SHP77 (cell line): ENCODE results near the gene TSPYL2.

Experiments
- DNase-seq, 2 experiments: peaks; one replicate each; lab custom pipeline; 2025; lab: John Stamatoyannopoulos, UW

TSPYL2 gene

DNA sequence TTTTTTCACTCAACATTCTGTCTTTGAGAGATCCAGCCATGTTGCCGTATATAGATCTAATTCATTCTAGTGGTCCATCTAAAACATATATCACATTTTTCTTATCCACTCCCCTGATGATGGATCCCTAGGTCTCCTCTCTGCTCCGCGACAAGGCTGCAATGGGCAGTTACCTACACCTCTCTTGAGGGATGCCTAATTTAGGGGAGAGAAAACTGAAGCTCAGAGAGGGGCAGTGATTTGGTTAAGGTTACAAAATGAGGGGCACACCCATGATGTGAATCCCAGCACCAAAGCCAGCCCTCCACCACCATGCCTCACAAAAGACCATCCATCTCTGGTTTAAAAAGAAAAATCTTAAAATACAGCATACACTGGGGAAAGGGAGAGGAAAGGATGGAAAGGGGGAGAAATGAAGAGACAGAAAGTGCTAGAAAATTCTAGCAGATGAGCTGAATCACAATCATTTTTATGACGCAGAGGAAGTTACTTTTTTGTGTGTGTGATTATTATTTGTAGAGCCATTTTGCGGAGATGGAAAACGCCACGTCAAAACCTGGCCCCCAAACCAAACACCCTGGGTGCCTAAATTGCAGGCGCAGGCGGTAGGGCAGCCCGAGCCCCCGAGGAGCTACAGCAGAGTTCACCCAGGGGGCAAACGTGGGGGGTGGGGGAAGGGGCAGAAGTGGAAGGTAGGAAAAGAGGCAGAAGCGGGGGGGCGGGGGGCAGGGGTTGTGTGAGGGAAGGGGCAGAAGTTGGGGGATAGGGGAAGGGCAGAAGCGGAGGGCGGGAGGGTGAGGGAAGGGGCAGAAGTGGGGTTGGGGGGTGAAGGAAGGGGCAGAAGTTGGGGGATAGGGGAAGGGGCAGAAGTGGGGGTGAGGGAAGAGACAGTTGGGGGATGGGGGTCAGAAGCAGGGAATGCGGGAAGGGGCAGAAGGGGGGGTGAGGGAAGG is 1.3 kb upstream of the TSPYL2 start:
- DNase-seq: no peak

DNA sequence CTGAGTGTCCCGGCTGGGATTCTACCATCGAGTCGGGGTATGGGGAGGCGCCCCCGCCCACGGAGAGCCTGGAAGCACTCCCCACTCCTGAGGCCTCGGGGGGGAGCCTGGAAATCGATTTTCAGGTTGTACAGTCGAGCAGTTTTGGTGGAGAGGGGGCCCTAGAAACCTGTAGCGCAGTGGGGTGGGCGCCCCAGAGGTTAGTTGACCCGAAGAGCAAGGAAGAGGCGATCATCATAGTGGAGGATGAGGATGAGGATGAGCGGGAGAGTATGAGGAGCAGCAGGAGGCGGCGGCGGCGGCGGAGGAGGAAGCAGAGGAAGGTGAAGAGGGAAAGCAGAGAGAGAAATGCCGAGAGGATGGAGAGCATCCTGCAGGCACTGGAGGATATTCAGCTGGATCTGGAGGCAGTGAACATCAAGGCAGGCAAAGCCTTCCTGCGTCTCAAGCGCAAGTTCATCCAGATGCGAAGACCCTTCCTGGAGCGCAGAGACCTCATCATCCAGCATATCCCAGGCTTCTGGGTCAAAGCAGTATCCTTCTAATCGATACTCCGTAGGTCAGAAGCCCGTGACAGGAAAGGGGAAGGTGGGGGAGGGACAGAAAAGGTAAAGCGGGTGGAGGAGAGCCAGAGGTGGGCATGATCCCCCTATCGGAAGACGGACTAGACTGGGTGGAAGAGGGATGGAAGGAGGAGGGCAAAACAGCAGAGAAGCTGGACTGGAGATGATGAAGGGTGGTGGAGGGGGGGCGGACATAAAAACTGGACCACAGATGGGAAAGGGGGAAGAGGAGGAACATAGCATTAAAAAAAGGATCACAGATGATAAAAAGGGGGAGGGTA is 828 bp downstream of the TSPYL2 start:
- DNase-seq: no peak

GRCh38 chrX:53084043-53084570 is 1.9 kb downstream of the TSPYL2 start:
- no peak for DNase-seq

DNA sequence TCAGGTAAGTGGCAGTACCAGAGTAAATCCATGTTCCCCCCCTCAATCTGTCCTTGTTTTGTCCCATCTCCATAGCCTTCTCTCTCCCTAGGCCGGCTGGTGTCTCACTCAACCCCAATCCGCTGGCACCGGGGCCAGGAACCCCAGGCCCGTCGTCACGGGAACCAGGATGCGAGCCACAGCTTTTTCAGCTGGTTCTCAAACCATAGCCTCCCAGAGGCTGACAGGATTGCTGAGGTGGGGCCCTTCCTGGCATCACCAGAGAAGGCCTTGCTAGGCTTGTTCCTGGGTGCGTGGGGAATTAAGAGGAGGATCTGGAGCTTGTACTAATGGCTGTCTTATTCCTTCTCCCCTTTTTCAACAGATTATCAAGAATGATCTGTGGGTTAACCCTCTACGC is 2.7 kb downstream of the TSPYL2 start:
- no peak for DNase-seq

- DNase-seq: no peak
These were observed 3.6 kb downstream of the TSPYL2 start for GRCh38 chrX:53085661-53086229.

DNA sequence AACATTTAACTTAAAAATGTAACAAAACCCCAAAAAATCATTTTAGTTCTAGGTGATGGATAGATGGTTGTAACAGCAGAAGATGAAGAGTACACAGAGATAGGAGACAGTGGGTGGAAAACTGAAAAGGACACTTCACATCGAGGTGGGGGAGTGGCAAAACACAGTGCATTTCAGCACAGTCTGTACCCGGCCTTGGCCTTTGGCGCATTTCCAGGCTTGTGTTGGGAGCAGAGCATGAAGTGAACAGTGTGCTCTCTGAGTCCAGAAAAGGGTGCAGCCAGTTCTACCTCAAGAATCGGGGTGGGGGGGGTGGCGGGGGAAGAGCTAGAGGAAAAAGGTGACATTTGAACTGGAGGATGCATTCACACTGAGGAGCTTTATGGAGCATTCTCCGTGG is 4.3 kb downstream of the TSPYL2 start:
- peak in 1 of 2 experiments; percentile 21 for DNase-seq

GRCh38 chrX:53087388-53087831 is 5.2 kb downstream of the TSPYL2 start:
- DNase-seq: peak in 1 of 2 experiments; percentile 33

GRCh38 chrX:53088136-53088974 is 6.2 kb downstream of the TSPYL2 start:
- peak; percentile 95 to 98 for DNase-seq

- DNase-seq: peak; percentile 76 to 83
These were observed 7.2 kb downstream of the TSPYL2 start for GRCh38 chrX:53089224-53089842.

- no peak for DNase-seq
These were observed 7.8 kb downstream of the TSPYL2 start for GRCh38 chrX:53089925-53090324.

DNA sequence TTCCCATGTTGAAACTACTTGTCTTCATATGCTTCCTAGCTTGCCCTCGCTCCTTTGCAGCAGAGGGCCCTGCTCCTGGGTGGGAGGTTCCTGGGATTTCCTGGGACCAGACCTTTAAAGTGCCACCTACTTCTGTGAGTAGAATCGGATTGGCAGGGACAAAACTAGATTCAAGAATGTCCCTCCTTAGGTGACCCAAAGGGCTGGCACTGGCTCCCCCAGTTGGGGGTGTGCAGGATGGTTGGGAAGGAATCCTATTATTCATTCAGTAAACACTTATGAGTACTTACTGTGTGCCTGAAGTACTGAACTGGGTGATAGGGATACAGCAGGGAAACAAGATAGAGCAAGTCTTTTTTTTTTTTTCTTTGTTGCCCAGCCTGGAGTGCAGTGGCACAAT is 9.2 kb downstream of the TSPYL2 start:
- no peak for DNase-seq

DNA sequence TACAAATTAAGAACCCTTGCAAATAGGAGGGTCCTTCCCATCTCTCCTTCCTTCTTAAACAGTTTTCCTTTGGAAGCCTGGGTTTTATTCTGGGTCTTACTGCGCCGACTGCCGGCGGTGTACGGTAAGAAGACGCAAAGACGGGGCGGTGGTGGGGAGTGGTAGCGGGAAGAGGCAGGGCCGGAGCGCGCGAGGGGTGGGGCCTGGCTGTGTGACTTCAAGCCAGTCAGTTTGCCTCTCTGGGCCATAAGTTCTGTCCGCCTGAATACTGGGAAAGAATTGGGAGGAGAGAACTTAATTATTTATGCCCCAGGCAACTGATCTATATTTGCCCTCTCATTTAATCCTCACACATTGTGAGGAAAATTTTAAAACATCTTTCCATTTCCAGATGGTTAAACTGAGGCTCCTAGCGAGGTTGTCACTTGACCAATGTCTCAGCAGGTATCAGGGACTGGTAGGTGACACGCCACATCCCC is 11.0 kb downstream of the TSPYL2 start:
- DNase-seq: peak; percentile 92 to 94

- peak; percentile 100 for DNase-seq
These were observed 11.8 kb downstream of the TSPYL2 start, which contains the start of gene KANTR for GRCh38 chrX:53093748-53094581. TSS of gene KANTR (plus strand) at chrX:53094142. CDS start at chrX:53124273, 30,131 bp downstream.

GRCh38 chrX:53094582-53094905 is 12.4 kb downstream of the TSPYL2 start:
- DNase-seq: no peak

DNA sequence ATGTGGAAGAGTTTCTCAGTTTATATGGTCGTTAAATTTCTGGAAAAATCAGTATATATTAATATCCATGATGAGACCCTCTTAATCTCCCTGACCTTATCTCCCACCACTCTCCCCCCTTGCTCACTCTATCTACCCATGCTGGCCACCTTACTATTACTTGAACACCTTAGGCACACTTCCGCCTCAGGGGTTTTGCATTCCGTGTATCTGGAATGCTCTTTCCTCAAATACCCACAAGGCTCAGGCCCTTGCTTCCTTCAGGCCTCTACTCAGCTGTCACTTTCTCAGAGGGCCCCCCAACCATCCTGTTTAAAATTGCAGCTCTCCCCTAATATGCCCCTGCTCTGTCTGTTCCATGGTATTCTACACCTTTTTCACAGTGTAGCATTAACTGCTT is 13.6 kb downstream of the TSPYL2 start:
- DNase-seq: no peak

DNA sequence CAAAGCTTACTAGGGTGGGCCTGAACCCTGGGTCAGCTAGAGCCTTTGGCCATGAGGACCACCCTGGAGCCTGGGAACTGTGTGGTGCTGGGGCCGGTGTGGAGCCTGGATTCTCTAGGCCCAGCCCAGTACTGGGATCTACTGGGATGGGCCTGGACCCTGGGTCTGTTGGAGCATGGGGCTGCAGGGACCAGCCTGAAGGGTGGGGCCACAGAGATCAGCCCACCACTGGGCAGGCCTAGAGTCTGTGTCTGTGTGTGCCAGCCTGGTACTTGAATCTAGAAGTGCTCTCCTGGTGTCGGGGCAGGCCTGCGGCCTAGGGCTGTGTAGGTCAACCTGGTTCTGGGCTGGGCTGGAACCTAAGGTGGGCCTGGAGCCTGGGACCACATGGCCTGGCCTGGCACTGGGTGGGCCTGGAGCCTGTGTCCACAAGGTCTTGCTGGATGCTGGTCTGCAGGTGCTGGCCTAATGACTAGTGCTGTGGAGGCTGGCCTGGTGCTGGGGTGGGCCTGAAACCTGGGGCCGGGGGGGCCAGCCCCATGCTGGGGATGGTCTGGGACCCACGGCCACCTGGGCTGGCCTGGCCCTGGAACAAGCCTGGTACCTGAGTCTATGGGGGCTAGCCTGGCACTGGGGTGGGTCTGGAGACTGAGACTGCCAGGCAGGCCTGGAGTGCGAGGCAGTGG is 32.8 kb downstream of the TSPYL2 start:
- DNase-seq: no peak

DNA sequence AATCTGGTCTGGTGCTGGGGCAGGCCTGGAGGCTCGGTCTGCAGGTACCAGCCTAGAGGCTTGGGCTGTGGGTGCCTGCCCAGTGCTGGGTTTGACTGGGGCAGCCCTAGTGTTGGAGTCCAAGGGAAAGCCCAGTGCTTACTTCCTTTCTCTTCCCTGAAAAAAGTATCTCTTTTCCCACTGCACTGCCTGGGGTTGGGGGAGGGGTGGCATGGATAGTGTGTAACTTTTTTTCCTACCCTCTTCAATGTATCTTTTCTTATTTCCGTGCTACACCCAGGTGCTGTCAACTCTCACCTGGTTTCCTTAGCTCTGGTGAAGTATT is 33.3 kb downstream of the TSPYL2 start:
- no peak for DNase-seq

DNA sequence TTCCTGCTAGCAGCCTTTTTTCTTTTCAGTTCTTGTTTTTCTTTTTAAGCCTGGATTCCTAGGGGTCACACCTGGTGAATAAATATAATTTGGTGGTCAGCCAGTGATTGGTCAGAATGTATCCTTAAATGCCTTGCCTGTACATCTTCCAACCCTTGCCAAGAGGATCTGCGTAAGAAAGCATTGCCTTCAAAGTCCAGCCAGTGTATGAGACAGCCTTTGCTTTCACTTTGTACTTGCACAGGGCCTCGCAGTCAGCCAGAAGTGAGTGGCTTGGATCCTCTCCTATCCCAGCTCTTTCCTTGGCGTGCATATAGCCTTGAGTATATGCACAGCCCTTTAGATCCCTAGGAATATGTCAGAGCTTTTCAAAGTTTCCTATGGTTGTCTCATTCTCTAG is 33.9 kb downstream of the TSPYL2 start:
- no peak for DNase-seq

- no peak for DNase-seq
These were observed 39.8 kb downstream of the TSPYL2 start for GRCh38 chrX:53122013-53122412.
